IPS-20b (cell line): ENCODE results near the gene PTPRM.

Experiments
- H3K27ac ChIP-seq: one replicate; pipeline ENCODE4 v1.5.1; 2013; ENCODE audit warnings: low read length
- H3K27me3 ChIP-seq: 2 replicates; pipeline ENCODE4 v1.6.1; 2013; ENCODE audit warnings: mild to moderate bottlenecking, low read length, inconsistent platforms; ENCODE audit not compliant: insufficient read depth
- H3K36me3 ChIP-seq: 2 replicates; pipeline ENCODE4 v1.6.1; 2013; ENCODE audit warnings: low read depth, mild to moderate bottlenecking, inconsistent platforms, low read length, moderate library complexity; ENCODE audit not compliant: insufficient read depth
- H3K4me1 ChIP-seq: 2 replicates; pipeline ENCODE4 v1.6.1; 2013; ENCODE audit warnings: mild to moderate bottlenecking, control low read depth, inconsistent platforms, low read length, moderate library complexity; ENCODE audit not compliant: insufficient read depth
- H3K4me3 ChIP-seq: 2 replicates; pipeline ENCODE4 v1.5.1; 2013; ENCODE audit warnings: mild to moderate bottlenecking, low read length, inconsistent platforms
- H3K9ac ChIP-seq: 2 replicates; pipeline ENCODE4 v1.6.1; 2013; ENCODE audit warnings: low read depth, mild to moderate bottlenecking, inconsistent platforms, low read length, moderate library complexity
- H3K9me3 ChIP-seq: 2 replicates; pipeline ENCODE4 v1.6.1; 2013; ENCODE audit warnings: mild to moderate bottlenecking, low read depth, low read length, inconsistent platforms; ENCODE audit not compliant: insufficient read depth

The PTPRM gene

GRCh38 chr18:8130096-8130495 is 563.0 kb downstream of the PTPRM start:
- H3K4me1 ChIP-seq: no peaks in the 10 kb centered on the region
- H3K9ac ChIP-seq: no peak overlapping the region
- H3K36me3 ChIP-seq: no peaks in the 10 kb centered on the region
- no peak overlapping the region for H3K4me3 ChIP-seq
- H3K27ac ChIP-seq: no peak overlapping the region
- no peaks in the 10 kb centered on the region for H3K27me3 ChIP-seq
- no peaks in the 10 kb centered on the region for H3K9me3 ChIP-seq

- no peak overlapping the region for H3K4me3 ChIP-seq
- H3K27me3 ChIP-seq: no peaks in the 10 kb centered on the region
These were observed 565.9 kb downstream of the PTPRM start for GRCh38 chr18:8133032-8133431.

GRCh38 chr18:8133888-8134287 is 566.8 kb downstream of the PTPRM start:
- Histone ChIP-seq H3K4me1 (no peaks in the 10 kb centered on the region), H3K9me3 (no peaks in the 10 kb centered on the region)

More at GRCh38 chr18:8133032-8133431, 565.9 kb downstream of the PTPRM start:
- H3K27ac ChIP-seq: no peak overlapping the region
- H3K36me3 ChIP-seq: no peaks in the 10 kb centered on the region
- H3K9ac ChIP-seq: no peak overlapping the region
- H3K9me3 ChIP-seq: no peaks in the 10 kb centered on the region
- H3K4me1 ChIP-seq: no peaks in the 10 kb centered on the region

GRCh38 chr18:8139127-8139527 is 572.0 kb downstream of the PTPRM start:
- no peak overlapping the region for H3K9ac ChIP-seq
- no peaks in the 10 kb centered on the region for H3K36me3 ChIP-seq
- H3K4me1 ChIP-seq: no peaks in the 10 kb centered on the region; the same call in 1 of the 2 replicates
- no peaks in the 10 kb centered on the region for H3K9me3 ChIP-seq
- H3K27ac ChIP-seq: no peak overlapping the region
- H3K4me3 ChIP-seq: no peak overlapping the region
- no peaks in the 10 kb centered on the region for H3K27me3 ChIP-seq

More at GRCh38 chr18:8133888-8134287, 566.8 kb downstream of the PTPRM start:
- Histone ChIP-seq H3K27ac (no peak overlapping the region), H3K4me3 (no peak overlapping the region), H3K27me3 (no peaks in the 10 kb centered on the region), H3K9ac (no peak overlapping the region), H3K36me3 (no peaks in the 10 kb centered on the region)

- H3K9ac ChIP-seq: no peak overlapping the region
- no peaks in the 10 kb centered on the region; the same call in 1 of the 2 replicates for H3K4me1 ChIP-seq
- H3K9me3 ChIP-seq: no peaks in the 10 kb centered on the region
- H3K36me3 ChIP-seq: no peaks in the 10 kb centered on the region
- no peak overlapping the region for H3K4me3 ChIP-seq
- no peaks in the 10 kb centered on the region for H3K27me3 ChIP-seq
- no peak overlapping the region for H3K27ac ChIP-seq
These were observed 572.8 kb downstream of the PTPRM start for GRCh38 chr18:8139891-8140406.

GRCh38 chr18:8140841-8141501 is 573.9 kb downstream of the PTPRM start:
- no peak overlapping the region for H3K9ac ChIP-seq
- H3K4me3 ChIP-seq: no peak overlapping the region
- H3K27ac ChIP-seq: no peak overlapping the region
- no peaks in the 10 kb centered on the region; the same call in 1 of the 2 replicates for H3K4me1 ChIP-seq
- no peaks in the 10 kb centered on the region for H3K27me3 ChIP-seq
- H3K36me3 ChIP-seq: no peaks in the 10 kb centered on the region
- no peaks in the 10 kb centered on the region for H3K9me3 ChIP-seq

- no peak overlapping the region for H3K9ac ChIP-seq
- H3K4me1 ChIP-seq: no peaks in the 10 kb centered on the region; the same call in 1 of the 2 replicates
- no peak overlapping the region for H3K27ac ChIP-seq
- no peak overlapping the region for H3K4me3 ChIP-seq
- no peaks in the 10 kb centered on the region for H3K27me3 ChIP-seq
- H3K36me3 ChIP-seq: no peaks in the 10 kb centered on the region
- H3K9me3 ChIP-seq: no peaks in the 10 kb centered on the region
These were observed 575.1 kb downstream of the PTPRM start for GRCh38 chr18:8142131-8142711.

GRCh38 chr18:8142932-8143331 is 575.8 kb downstream of the PTPRM start:
- Histone ChIP-seq H3K4me1 (no peaks in the 10 kb centered on the region; the same call in 1 of the 2 replicates), H3K9me3 (no peaks in the 10 kb centered on the region), H3K27me3 (no peaks in the 10 kb centered on the region), H3K4me3 (no peak overlapping the region), H3K36me3 (no peaks in the 10 kb centered on the region), H3K9ac (no peak overlapping the region), H3K27ac (no peak overlapping the region)

- no peaks in the 10 kb centered on the region for H3K9me3 ChIP-seq
- H3K9ac ChIP-seq: no peak overlapping the region
- H3K4me3 ChIP-seq: no peak overlapping the region
- H3K27me3 ChIP-seq: no peaks in the 10 kb centered on the region
- no peak overlapping the region for H3K27ac ChIP-seq
- no peaks in the 10 kb centered on the region for H3K4me1 ChIP-seq
- H3K36me3 ChIP-seq: no peaks in the 10 kb centered on the region
These were observed 584.1 kb downstream of the PTPRM start for GRCh38 chr18:8151181-8151580.

- no peak overlapping the region for H3K4me3 ChIP-seq
- no peak overlapping the region for H3K9ac ChIP-seq
- H3K27ac ChIP-seq: no peak overlapping the region
- H3K9me3 ChIP-seq: no peaks in the 10 kb centered on the region
- no peaks in the 10 kb centered on the region for H3K36me3 ChIP-seq
- no peaks in the 10 kb centered on the region for H3K27me3 ChIP-seq
- H3K4me1 ChIP-seq: no peaks in the 10 kb centered on the region
These were observed 586.9 kb downstream of the PTPRM start for GRCh38 chr18:8153887-8154583.

- Histone ChIP-seq H3K4me1 (no peaks in the 10 kb centered on the region), H3K27me3 (no peaks in the 10 kb centered on the region), H3K27ac (no peak overlapping the region), H3K9me3 (no peaks in the 10 kb centered on the region), H3K4me3 (no peak overlapping the region), H3K9ac (no peak overlapping the region), H3K36me3 (no peaks in the 10 kb centered on the region)
These were observed 595.7 kb downstream of the PTPRM start for GRCh38 chr18:8162802-8163201.
